Stimulated activated CD8-positive, alpha-beta memory T cell treated with anti-CD3 and anti-CD28 coated beads, Interleukin-15, amount 100 ng/mL, for 24 hours (primary cell): Measurements from ENCODE around the gene PLXDC1.
"Not testable (repeated sequence)": the region's sequence is repeated elsewhere in the genome, so short reads cannot be mapped to it uniquely, and the experiment has no call there.

Experiments
- DNase-seq: peaks from one replicate; pipeline ENCODE4 v3.0.0-alpha.2; 2020; ENCODE audit warnings: low read depth

PLXDC1 gene

GRCh38 chr17:39125143-39125875, 26.1 kb downstream of the PLXDC1 start:
- DNase-seq: no peak

- no peak for DNase-seq
Observed at GRCh38 chr17:39123627-39124026, 27.8 kb downstream of the PLXDC1 start.

GRCh38 chr17:39122991-39123390, 28.4 kb downstream of the PLXDC1 start:
- no peak for DNase-seq

- not testable (repeated sequence) for DNase-seq
Observed at GRCh38 chr17:39121919-39122318, 29.5 kb downstream of the PLXDC1 start.

GRCh38 chr17:39118674-39119419, 32.6 kb downstream of the PLXDC1 start:
- no peak for DNase-seq

GRCh38 chr17:39116224-39116623, 35.2 kb downstream of the PLXDC1 start:
- DNase-seq: no peak

GRCh38 chr17:39115135-39115534, 36.3 kb downstream of the PLXDC1 start:
- no peak for DNase-seq

GRCh38 chr17:39114723-39115122, 36.7 kb downstream of the PLXDC1 start:
- no peak for DNase-seq

- no peak for DNase-seq
Observed at GRCh38 chr17:39113871-39114270, 37.6 kb downstream of the PLXDC1 start.

- DNase-seq: no peak
Observed at GRCh38 chr17:39110435-39111136, 40.9 kb downstream of the PLXDC1 start.

- DNase-seq: no peak
Observed at GRCh38 chr17:39108461-39109375, 42.7 kb downstream of the PLXDC1 start.

GRCh38 chr17:39107973-39108372, 43.5 kb downstream of the PLXDC1 start:
- DNase-seq: no peak

- DNase-seq: no peak
Observed at GRCh38 chr17:39107155-39107554, 44.3 kb downstream of the PLXDC1 start.

GRCh38 chr17:39105705-39106104, 45.7 kb downstream of the PLXDC1 start:
- no peak for DNase-seq

GRCh38 chr17:39104657-39105056, 46.8 kb downstream of the PLXDC1 start:
- no peak for DNase-seq

GRCh38 chr17:39104046-39104445, 47.4 kb downstream of the PLXDC1 start:
- DNase-seq: no peak

- DNase-seq: no peak
Observed at GRCh38 chr17:39101091-39101490, 50.3 kb downstream of the PLXDC1 start.

- no peak for DNase-seq
Observed at GRCh38 chr17:39100530-39100929, 50.9 kb downstream of the PLXDC1 start.

GRCh38 chr17:39099663-39100286, 51.7 kb downstream of the PLXDC1 start:
- no peak for DNase-seq

- DNase-seq: no peak
Observed at GRCh38 chr17:39098588-39098987, 52.8 kb downstream of the PLXDC1 start.

- no peak for DNase-seq
Observed at GRCh38 chr17:39097537-39097936, 53.9 kb downstream of the PLXDC1 start.
